ENCODE data around the gene ENDOG.

DNA sequence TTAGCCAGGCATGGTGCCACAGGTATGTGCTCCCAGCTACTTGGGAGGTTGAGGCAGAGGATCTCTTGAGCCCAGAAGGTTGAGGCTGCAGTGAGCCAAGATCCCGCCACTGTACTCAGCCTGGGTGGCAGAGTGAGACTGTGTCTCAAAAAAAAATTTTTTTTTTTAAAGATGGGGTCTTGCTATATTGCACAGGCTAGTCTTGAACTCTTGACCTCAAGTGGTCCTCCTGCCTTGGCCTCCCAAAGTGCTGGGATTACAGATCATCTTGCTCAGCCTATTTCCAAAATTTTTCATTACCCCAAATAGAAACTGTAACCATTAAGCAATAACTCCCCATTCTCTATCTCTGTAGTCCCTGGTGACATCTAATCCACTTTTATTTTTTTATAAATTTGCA, 35.6 kb upstream of the ENDOG start:
- no peak for TF ChIP-seq POLR2A (IDR thresholded peaks at IDR 0.05)
- TF ChIP-seq, protein P1, sequence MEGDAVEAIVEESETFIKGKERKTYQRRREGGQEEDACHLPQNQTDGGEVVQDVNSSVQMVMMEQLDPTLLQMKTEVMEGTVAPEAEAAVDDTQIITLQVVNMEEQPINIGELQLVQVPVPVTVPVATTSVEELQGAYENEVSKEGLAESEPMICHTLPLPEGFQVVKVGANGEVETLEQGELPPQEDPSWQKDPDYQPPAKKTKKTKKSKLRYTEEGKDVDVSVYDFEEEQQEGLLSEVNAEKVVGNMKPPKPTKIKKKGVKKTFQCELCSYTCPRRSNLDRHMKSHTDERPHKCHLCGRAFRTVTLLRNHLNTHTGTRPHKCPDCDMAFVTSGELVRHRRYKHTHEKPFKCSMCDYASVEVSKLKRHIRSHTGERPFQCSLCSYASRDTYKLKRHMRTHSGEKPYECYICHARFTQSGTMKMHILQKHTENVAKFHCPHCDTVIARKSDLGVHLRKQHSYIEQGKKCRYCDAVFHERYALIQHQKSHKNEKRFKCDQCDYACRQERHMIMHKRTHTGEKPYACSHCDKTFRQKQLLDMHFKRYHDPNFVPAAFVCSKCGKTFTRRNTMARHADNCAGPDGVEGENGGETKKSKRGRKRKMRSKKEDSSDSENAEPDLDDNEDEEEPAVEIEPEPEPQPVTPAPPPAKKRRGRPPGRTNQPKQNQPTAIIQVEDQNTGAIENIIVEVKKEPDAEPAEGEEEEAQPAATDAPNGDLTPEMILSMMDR (IDR thresholded peaks at IDR 0.05), result no peak

All from uterus (tissue), 2 donors.